CD4-positive, alpha-beta T cell treated with Interleukin-15 for 1 hour (primary cell): ENCODE results near the gene WFDC6.
"Not testable (repeated sequence)": the region's sequence is repeated elsewhere in the genome, so short reads cannot be mapped to it uniquely, and the experiment has no call there.

ENCODE experiments used
- DNase-seq: peaks from one replicate; pipeline ENCODE4 v3.0.0-alpha.2; 2020

The WFDC6 gene

GRCh38 chr20:45539382-45539781 is at the start of gene WFDC6:
Gene WFDC6, minus strand, starts transcription at chr20:45539482. Its CDS starts 75 bp downstream, at chr20:45539407.
- DNase-seq = no peak

DNA sequence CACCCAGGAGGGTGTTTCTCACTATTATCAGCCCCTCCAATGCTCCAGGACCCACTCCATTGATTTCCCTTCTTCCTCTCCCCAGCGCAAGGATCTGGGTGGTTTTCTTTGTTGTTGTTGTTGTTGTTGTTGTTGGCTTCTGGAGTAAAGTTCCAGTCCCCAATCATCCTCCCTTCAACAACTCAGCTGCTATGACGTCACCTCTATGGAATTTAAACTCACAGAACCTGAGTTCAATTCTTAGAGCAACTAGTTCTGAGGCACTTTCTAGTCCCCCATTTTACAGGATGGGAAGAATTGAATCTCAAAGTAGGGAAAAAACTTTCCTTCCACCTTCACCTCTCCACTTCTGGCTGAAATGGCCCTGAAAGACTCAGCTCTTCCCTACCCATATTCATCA is 49.5 kb upstream of the WFDC6 start:
- DNase-seq = no peak

GRCh38 chr20:45585986-45586385 is 46.7 kb upstream of the WFDC6 start:
- DNase-seq = not testable (repeated sequence)

GRCh38 chr20:45584294-45584693 is 45.0 kb upstream of the WFDC6 start:
- DNase-seq = not testable (repeated sequence)

GRCh38 chr20:45583502-45583901 is 44.2 kb upstream of the WFDC6 start:
- no peak for DNase-seq

DNA sequence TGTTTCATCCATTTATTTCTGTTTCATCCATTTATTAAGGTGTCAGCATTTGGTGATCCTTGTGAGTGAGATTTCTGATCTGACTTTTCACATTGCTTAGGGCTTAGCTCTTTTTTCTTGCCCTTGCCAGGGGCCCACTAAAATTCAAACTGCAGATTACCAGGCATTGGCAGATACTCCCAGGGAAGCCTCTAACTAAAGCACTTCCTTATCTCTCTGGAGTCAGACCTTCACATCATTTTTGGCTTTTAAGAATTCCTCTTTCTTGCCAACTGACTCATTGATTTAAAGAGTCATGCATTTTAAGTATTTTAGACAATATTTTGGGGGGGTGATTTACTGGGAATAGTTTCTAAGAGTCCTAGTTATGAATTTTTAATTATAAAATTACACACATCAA is 42.4 kb upstream of the WFDC6 start:
- DNase-seq = no peak

GRCh38 chr20:45579184-45579583 is 39.9 kb upstream of the WFDC6 start, which contains the start of gene WFDC8:
Gene WFDC8, minus strand, starts transcription at chr20:45579284. Its CDS starts 37 bp downstream, at chr20:45579247.
- DNase-seq = no peak

DNA sequence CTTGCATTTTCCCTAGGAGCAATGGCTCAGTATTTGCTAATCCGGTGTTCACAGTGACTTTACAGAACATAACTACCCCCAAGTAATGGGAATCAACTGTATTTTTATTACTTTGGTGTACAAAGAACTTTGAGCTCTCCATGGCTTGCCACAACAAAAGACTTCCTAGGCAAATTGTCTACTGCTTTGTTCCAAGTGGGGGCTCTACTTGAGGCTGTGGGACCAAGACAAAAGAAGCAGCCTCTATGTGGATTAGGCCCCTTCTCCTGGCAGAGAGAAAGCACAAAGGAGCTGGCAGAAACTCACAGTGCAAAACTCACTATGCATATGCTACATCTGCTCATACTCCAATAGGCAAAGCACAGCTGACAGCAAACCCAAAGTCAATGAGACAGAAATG is 38.9 kb upstream of the WFDC6 start:
- no peak for DNase-seq

DNA sequence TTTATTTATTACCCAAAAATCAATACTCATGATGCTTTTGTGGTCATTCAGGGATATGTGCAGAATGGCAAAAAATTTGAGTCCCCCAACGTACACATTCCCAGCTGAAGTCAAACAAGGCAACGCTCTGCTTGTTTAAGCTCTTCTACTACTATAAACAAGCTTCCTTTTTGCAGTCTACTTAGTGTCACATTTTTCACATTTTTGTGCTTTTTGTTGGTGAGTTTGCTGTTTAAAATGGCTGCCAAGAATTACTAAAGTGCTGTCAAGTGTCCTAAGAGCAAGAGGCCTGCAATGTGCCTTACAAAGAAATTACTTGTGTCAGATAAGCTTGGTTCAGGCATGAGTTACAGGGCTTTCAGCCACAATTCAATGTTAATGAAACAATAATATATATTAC is 37.7 kb upstream of the WFDC6 start:
- no peak for DNase-seq

- no peak for DNase-seq
Observed at GRCh38 chr20:45575931-45576330, 36.6 kb upstream of the WFDC6 start.

DNA sequence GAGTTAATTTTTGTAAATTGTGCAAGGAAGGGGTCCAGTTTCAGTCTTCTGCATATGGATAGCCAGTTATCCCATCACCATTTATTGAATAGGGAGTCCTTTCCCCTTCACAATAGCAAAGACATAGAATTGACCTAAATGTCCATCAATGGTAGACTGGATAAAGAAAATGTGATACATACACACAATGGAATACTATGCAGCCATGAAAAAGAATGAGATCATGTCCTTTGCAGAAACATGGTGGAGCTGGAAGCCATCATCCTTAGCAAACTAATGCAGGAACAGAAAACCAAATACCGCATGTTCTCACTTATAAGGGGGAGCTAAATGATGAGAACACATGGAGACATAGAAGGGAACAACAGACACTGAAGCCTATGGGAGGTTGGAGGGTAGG is 30.4 kb upstream of the WFDC6 start:
- not testable (repeated sequence) for DNase-seq

DNA sequence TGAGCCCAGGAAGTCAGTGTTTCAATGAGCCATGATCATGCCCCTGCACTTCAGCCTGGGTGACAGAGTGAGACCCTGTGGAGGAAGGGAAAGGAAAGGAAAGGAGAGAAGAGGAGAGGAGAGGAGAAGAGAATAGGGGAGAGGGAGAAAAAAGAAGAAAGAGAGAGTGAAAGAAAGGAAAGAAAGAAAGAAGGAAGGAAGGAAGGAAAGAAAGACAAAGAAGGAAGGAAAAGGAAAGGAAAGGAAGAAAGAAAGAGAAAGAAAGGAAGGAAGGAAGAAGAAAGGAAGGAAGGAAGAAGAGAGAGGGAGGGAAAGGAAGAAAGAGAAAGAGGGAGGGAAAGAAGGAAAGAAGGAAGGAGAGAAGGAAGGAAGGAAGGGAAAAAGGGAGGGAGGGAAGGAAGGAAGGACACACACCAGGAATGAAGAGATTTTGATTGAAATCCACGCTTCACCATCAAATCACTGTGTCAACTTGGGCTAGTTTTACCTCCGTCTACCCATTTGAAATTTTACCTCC is 25.5 kb upstream of the WFDC6 start:
- no peak for DNase-seq

DNA sequence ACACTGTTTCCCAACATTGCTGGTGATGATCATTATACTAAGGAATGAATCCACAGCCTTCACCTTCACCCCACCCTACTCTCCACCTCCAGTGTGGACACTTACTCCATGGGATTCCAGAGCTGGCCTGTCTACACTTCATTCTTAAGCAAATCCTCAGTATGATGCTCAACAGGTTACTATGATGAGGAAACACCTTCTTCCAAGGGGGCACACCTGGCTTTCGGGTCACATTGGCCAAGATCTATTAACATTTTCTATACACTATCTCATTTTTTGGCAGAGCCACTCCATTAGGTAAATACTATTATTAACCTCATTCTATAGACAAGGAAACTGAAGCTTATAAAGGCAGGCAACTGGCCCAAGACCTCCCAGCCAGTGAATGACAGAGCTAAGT is 15.9 kb upstream of the WFDC6 start:
- DNase-seq = no peak

DNA sequence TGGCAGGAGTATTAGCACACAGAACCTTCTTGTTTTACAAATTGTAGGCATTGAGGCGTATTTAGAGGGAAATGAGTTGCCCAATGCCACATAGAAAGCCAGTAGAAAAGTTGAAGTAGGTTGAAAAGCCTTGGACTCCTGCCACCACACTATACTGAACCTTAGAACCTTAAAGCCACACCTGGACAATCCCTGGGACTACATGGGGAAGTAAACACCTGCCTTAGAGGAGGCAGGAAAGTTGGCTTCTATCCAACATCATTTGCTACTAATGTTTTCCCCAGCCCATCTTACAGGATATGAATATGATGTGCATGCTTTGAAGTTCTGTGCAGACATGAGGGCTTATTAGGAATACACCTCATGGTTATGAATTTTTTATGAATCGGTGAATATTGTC is 13.2 kb upstream of the WFDC6 start:
- DNase-seq = no peak

GRCh38 chr20:45550765-45551164 is 11.5 kb upstream of the WFDC6 start:
- DNase-seq = no peak

DNA sequence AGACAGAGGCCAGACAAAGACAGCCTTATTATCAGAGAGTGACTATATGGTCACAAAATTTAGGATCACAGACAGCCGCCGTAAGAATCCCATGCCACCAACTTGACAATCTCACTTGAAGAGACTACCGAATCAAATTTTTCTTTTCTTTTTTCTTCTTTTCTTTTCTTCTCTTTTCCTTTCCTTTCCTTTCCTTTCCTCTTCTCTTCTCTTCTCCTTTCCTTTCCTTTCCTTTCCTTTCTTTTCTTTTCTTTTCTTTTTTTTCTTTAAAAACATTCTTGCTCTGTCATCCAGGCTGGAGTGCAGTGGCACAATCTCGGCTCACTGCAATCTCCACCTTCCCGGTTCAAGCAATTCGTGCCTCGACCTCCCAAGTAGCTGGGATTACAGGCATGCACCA is 9.1 kb upstream of the WFDC6 start:
- DNase-seq = no peak

DNA sequence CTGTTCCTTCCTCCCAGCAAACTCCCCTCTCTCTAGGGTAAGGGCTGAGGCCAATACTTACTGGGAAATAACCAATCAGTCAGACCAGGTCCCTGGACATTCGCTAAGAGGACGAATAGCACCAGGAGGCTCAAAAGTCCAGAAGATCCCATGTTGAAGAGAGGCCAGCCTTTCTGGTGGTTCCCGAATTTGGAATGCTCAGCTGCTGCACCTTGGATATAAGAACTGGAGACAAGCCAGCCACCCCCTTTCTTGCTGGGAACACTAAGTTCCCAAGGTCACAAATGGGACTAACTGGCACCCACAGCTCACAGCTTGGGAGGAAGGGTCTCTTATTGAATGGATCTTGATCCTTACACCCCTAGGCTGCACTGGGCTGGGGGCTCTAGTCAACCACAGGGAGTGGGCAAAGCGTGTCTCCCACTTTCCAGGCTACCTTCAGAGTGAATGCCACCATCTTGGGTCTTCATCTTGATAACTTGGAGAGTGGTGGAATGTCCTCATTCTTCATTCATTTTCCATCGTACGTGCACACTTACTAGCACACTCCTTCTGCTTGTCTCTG is 8.0 kb upstream of the WFDC6 start, which contains the start of gene EPPIN:
EPPIN (minus strand) TSS at position 196 of the 565 bp plus-strand sequence; CDS start at position 152, 44 bp downstream.
- no peak for DNase-seq

DNA sequence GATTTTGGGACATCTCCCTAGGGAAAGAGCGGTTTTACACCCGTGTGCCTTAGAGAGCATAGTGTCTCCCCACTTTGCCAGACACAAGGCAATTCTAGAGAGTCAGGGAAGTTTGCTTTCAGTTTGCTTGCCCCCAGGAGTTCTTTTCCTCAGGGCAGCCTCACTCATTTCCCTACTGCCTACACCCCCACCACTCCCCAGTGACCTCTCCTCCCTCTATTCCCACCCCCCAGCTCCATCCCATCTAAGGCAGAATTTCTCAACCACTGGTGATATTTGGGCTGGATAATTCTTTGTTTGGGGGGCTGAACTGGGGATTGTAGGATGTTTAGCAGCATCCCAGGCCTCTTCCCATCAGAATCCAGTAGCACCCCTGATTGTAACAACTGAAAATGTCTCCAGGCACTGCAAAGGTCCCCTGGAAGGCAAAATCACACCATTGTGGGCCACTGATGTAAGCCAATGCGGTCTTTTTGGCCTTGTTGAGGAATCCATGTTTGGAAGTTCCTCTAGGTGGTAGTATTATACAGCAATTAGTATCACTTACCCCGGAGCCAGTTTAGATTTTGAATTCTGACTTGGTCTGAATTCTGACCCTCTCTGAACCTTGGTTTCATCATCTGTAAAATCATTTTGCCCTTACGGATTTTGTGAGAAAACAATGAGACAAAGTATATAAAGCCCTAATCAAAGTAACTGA is 6.6 kb upstream of the WFDC6 start:
- DNase-seq = no peak

- DNase-seq = no peak
Observed at GRCh38 chr20:45545351-45545750, 6.1 kb upstream of the WFDC6 start.

DNA sequence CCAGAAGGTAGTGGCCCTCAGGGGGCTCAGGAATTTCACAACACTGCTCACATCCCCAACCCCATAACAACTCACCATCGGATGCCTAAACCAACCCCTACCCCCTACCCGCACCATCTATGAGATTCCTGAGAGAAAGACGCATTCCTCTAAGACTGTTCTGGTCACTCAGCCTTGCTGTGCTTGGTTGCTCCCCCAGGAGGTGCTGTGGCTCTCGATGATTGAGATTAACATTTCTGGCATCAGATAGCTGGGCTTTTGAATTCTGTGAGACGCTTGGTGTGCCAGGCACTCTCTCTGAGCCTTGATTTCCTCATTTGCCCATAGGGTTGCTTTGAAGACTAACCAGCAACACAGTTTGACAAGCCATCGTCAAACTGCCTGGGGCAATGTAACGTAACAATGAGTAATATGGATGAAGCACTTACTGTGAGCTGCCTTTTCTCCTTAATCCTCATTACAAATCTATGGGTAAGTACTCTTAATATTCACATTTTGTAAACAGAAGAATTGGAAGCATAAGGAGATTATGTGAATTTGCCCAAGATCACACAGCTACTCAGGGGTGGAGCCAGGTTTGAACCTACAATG is 978 bp downstream of the WFDC6 start:
- DNase-seq = no peak

GRCh38 chr20:45527294-45527693 is 12.0 kb downstream of the WFDC6 start:
- DNase-seq = no peak

DNA sequence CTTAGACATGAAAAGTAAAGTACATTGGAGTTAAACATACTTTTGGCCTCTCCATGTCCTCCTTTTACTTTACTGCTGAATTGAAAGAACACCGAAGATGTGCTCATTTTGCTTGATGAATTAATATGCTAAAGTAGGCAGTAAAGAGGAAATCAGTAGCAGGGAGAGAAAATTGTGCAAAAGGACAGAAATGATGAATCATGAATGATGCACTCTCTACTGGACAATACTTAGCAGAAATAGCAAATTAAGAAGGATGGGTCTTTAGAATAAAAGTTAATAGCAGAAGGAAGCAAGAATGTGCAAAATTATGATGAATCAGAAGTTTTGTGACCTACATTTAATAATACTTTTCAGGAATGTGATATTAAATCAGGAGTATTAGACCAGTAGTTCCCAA is 15.5 kb downstream of the WFDC6 start:
- no peak for DNase-seq

GRCh38 chr20:45518282-45518681 is 21.0 kb downstream of the WFDC6 start:
- no peak for DNase-seq
